MCF 10A (cell line): ENCODE data around the gene WNT4. TPM values are rescaled to one million over a fixed set of nuclear protein-coding genes. Genes with fewer than 3 reads are reported as not detected.

ENCODE experiments used
- BruUV-seq: library from RNA; stranded (reverse); fragments of 400-500 nt; replicated peaks from 2 replicates; lab custom pipeline; 2021; lab: Mats Ljungman, UMichigan
- CTCF ChIA-PET: fragments of 300-600 bp; sonication (Branson Sonifier 250); formaldehyde crosslinking; extraction: SDS; loops from one replicate; lab custom pipeline; 2021; ENCODE audit warnings: antibody characterized with exemption, inconsistent platforms; lab: Yijun Ruan, JAX
- POLR2A ChIA-PET: fragments of 300-600, 350-650 bp; sonication (Branson Sonifier 250); formaldehyde crosslinking; extraction: SDS; loops from one replicate; lab custom pipeline; 2020; ENCODE audit warnings: antibody characterized with exemption, inconsistent platforms; lab: Yijun Ruan, JAX
- DNase-seq: peaks from one replicate; pipeline ENCODE4 v3.0.0-alpha.2; 2018; ENCODE audit not compliant: unreplicated experiment
- H3K27ac Mint-ChIP-seq: one replicate; pipeline ENCODE4 v1.8.0; 2022; ENCODE audit warnings: mild to moderate bottlenecking, low read depth, mixed read lengths; ENCODE audit not compliant: unreplicated experiment
- H3K27me3 Mint-ChIP-seq: one replicate; pipeline ENCODE4 v1.8.0; 2022; ENCODE audit warnings: mixed read lengths; ENCODE audit not compliant: insufficient read depth, unreplicated experiment
- H3K36me3 Mint-ChIP-seq: one replicate; pipeline ENCODE4 v1.8.0; 2022; ENCODE audit warnings: mild to moderate bottlenecking, moderate library complexity, mixed read lengths; ENCODE audit not compliant: insufficient read depth, unreplicated experiment
- H3K4me1 Mint-ChIP-seq: one replicate; pipeline ENCODE4 v1.8.0; 2022; ENCODE audit warnings: mixed read lengths; ENCODE audit not compliant: insufficient read depth, unreplicated experiment
- H3K4me3 Mint-ChIP-seq: one replicate; pipeline ENCODE4 v1.8.0; 2022; ENCODE audit warnings: mild to moderate bottlenecking, moderate library complexity, mixed read lengths; ENCODE audit not compliant: unreplicated experiment
- H3K9me3 Mint-ChIP-seq: one replicate; pipeline ENCODE4 v1.8.0; 2022; ENCODE audit warnings: mixed read lengths; ENCODE audit not compliant: unreplicated experiment
- CTCF ChIP-seq: fragments of 200-600 bp; IDR thresholded peaks from one replicate; pipeline ENCODE4 v1.8.0; 2022; ENCODE audit warnings: antibody characterized with exemption, mild to moderate bottlenecking; ENCODE audit not compliant: unreplicated experiment
- intact Hi-C: fragments of 100-400 bp; cut with micrococcal nuclease; formaldehyde crosslinking; loops from 2 replicates; pipeline ENCODE4 v1.14.1; 2022
- total RNA-seq: library from RNA; stranded (reverse); gene quantifications from 2 replicates; pipeline ENCODE4 v1.2.3, GENCODE V29; 2022

The WNT4 gene
- total RNA-seq, 1 experiment from 2014 or later, result not detected

- intact Hi-C loops, result no loop called here
- CTCF ChIA-PET, result no interaction called here
Observed at GRCh38 chr1:22080191-22080590, 62.7 kb downstream of the WNT4 start.

GRCh38 chr1:22078133-22078532, 64.8 kb downstream of the WNT4 start:
- no peak for DNase-seq
- CTCF ChIA-PET, result no interaction called here
- peak overlapping the region; percentile 46 for H3K27ac Mint-ChIP-seq
- no peaks in the 10 kb centered on the region for H3K9me3 Mint-ChIP-seq
- no TSS peak for BruUV-seq
- H3K4me1 Mint-ChIP-seq, result peaks cover 35% of the 10 kb centered on the region
- POLR2A ChIA-PET, result no interaction called here
- intact Hi-C loops, result no loop called here
- no peak for TF ChIP-seq CTCF
- H3K36me3 Mint-ChIP-seq, result peaks cover 60% of the 10 kb centered on the region
- H3K27me3 Mint-ChIP-seq, result no peaks in the 10 kb centered on the region
- H3K4me3 Mint-ChIP-seq, result no peak overlapping the region

More at GRCh38 chr1:22080191-22080590, 62.7 kb downstream of the WNT4 start:
- no TSS peak for BruUV-seq
- no peaks in the 10 kb centered on the region for H3K9me3 Mint-ChIP-seq
- POLR2A ChIA-PET, result interaction anchor here (0.8 to 1.8 kb wide), 5 partner anchors 8 to 55 kb away, joined by 3 to 4 read pairs (median 3); no protein-coding TSS in a partner anchor
- H3K4me1 Mint-ChIP-seq, result peaks cover 28% of the 10 kb centered on the region
- TF ChIP-seq CTCF, result no peak
- no peak overlapping the region for H3K4me3 Mint-ChIP-seq
- H3K27ac Mint-ChIP-seq, result no peak overlapping the region
- peaks cover 72% of the 10 kb centered on the region for H3K36me3 Mint-ChIP-seq
- DNase-seq, result no peak
- H3K27me3 Mint-ChIP-seq, result no peaks in the 10 kb centered on the region

GRCh38 chr1:22077728-22078127, 65.2 kb downstream of the WNT4 start:
- peaks cover 35% of the 10 kb centered on the region for H3K4me1 Mint-ChIP-seq
- H3K36me3 Mint-ChIP-seq, result peaks cover 61% of the 10 kb centered on the region
- H3K27ac Mint-ChIP-seq, result peak overlapping the region; percentile 46
- intact Hi-C loops, result no loop called here
- no peak for DNase-seq
- ChIA-PET POLR2A (no interaction called here), CTCF (no interaction called here)
- H3K9me3 Mint-ChIP-seq, result no peaks in the 10 kb centered on the region
- TF ChIP-seq CTCF, result no peak
- H3K27me3 Mint-ChIP-seq, result no peaks in the 10 kb centered on the region
- BruUV-seq, result no TSS peak
- H3K4me3 Mint-ChIP-seq, result no peak overlapping the region

- Mint-ChIP-seq H3K27me3 (no peaks in the 10 kb centered on the region), H3K4me1 (peaks cover 35% of the 10 kb centered on the region), H3K4me3 (no peak overlapping the region), H3K9me3 (no peaks in the 10 kb centered on the region), H3K36me3 (peaks cover 62% of the 10 kb centered on the region), H3K27ac (peak overlapping the region; percentile 62)
- no TSS peak for BruUV-seq
- ChIA-PET CTCF (interaction anchor here (0.6 kb wide), 1 partner anchor 245 kb away, joined by 3 read pairs; no protein-coding TSS in a partner anchor), POLR2A (interaction anchor here (0.5 to 1.0 kb wide), 2 partner anchors 293 to 1973 kb away, joined by 3 to 4 read pairs; no protein-coding TSS in a partner anchor)
- intact Hi-C loops, result no loop called here
- no peak for DNase-seq
- no peak for TF ChIP-seq CTCF
Observed at GRCh38 chr1:22076346-22076745, 66.6 kb downstream of the WNT4 start.
